Stimulated activated CD4-positive, alpha-beta T cell treated with anti-CD3 and anti-CD28 coated beads, Interleukin-4, amount 100 ng/mL, for 4 hours (primary cell): ENCODE measurements around the gene MYO9B.

Experiments used
- DNase-seq, 2 experiments: peaks; one replicate each; pipeline ENCODE4 v3.0.0-alpha.2; 2020

The MYO9B gene, protein sequence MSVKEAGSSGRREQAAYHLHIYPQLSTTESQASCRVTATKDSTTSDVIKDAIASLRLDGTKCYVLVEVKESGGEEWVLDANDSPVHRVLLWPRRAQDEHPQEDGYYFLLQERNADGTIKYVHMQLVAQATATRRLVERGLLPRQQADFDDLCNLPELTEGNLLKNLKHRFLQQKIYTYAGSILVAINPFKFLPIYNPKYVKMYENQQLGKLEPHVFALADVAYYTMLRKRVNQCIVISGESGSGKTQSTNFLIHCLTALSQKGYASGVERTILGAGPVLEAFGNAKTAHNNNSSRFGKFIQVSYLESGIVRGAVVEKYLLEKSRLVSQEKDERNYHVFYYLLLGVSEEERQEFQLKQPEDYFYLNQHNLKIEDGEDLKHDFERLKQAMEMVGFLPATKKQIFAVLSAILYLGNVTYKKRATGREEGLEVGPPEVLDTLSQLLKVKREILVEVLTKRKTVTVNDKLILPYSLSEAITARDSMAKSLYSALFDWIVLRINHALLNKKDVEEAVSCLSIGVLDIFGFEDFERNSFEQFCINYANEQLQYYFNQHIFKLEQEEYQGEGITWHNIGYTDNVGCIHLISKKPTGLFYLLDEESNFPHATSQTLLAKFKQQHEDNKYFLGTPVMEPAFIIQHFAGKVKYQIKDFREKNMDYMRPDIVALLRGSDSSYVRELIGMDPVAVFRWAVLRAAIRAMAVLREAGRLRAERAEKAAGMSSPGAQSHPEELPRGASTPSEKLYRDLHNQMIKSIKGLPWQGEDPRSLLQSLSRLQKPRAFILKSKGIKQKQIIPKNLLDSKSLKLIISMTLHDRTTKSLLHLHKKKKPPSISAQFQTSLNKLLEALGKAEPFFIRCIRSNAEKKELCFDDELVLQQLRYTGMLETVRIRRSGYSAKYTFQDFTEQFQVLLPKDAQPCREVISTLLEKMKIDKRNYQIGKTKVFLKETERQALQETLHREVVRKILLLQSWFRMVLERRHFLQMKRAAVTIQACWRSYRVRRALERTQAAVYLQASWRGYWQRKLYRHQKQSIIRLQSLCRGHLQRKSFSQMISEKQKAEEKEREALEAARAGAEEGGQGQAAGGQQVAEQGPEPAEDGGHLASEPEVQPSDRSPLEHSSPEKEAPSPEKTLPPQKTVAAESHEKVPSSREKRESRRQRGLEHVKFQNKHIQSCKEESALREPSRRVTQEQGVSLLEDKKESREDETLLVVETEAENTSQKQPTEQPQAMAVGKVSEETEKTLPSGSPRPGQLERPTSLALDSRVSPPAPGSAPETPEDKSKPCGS (N-terminal part only)

DNA sequence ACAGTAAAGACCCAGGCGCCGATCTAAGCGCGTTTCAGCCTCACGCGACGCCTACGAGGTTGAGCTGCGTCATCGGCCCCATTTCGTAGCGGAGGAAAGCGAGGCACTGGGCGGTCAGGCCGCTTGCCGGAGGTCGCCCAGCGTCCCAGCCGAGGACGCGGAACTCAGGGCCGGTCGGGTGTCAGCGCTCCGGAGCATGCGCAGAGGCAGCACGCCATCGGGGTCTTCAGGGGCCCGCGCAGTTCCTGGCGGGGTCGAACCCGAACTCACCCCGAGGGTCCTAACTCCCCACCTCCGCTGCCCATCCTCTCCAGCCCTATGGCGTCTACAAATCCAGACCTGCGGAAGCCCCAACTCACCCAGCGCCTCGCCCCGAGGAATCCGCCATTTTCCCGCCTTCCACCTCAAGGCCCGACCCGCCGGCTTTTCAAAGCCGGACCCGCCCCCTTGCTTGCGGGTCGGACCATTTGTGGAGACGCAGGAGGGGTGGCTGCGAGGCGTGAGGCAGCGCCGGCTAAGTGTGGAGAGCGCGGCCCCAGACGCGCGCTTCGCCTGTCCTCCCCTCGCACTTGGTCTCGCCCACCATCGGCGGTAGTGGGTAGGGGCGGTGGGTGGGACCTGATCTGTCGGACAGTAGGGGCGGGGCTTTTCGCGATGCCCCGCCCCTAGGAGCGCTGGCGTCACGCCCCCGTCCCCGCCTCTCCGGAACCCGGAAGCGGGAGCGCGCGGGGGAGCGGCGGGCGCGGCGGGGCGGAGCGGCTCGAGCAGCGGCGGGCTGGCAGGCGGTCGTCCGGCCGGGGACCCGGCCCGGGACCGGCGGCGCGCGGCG lies at the start of gene MYO9B, which contains the start of gene HAUS8:
MYO9B (plus strand) TSS at position 743 of the 829 bp plus-strand sequence. CDS start 25,941 bp downstream, outside the sequence.
HAUS8 (minus strand) TSS at position 418 of the 829 bp plus-strand sequence; CDS start at position 388, 30 bp downstream.
- peak; percentile 98 to 100 for DNase-seq

DNA sequence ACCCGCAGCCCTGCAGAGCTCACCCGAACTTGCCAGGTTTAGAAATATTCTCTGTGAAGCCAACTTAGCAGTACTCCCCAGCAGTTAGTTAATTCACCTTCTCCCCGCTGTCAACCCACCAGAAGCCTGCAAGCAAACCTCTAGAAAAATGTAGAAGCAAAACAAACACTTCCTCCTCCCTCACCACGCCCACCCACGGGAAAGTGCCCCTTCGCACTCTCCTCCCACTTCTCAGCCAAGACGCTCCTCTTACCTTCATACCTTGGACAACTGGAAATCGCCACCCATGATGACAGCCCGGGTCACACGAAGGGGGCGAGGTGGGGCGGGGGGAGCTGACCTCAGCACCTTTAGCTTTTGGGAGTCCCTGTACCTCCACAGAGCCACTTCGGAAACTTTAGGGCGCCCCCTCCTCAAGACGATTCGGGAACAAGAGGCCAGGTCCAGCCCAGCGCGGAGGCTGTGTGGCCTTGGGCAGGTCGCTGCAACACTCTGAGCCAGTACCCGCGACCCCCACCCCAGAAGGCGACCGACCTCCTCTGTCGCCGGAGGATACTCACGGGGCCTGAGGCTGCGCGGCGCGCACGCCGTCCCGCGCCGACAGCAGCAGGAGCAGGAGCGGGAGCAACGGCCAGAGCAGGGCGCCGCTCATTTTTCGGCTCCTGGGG lies 49.5 kb upstream of the MYO9B start:
- DNase-seq: no peak

DNA sequence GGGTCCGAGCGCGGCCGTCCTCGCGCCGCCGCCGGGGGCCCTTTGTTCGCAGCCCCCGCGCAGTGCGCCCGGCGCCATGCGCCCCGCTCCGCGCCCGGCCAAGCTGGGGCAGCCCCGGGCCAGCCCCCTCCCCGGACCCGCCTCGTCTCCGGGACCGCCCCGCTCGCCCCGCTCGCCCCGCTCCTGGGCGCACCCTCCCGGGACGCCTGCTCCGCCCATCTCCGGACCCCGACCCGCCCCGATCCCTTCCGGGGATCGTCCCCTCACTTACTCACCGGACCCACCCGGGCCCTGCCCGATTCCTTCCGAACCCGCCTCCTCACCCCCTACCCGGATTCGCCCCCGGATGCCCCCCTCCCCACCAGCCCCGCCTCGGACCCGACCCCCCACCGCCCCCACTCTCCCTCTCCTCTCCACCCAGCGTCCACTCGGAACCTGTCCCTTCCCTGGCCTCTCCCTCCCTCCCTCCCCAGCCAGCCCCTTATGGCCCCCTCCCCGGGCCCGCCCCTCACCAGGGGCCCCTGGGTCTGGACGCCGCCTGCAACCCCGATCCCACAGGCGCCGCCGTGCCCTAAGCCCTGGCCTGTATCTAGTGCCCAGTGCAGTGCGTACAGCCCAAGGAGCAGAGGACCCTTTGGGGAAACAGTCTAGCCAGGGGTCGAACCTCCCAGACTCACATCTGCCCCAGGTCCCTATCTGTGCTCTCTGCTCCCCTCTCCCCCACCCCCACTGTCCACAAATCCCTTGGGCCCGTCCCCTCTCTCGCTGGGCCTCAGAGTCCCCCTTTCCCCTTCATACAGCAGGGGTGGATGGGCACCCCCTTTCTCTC lies 48.7 kb upstream of the MYO9B start, which contains the start of gene CPAMD8:
CPAMD8 (minus strand) TSS at position 105 of the 829 bp plus-strand sequence. CDS start 168 bp downstream, outside the sequence.
- DNase-seq: no peak

DNA sequence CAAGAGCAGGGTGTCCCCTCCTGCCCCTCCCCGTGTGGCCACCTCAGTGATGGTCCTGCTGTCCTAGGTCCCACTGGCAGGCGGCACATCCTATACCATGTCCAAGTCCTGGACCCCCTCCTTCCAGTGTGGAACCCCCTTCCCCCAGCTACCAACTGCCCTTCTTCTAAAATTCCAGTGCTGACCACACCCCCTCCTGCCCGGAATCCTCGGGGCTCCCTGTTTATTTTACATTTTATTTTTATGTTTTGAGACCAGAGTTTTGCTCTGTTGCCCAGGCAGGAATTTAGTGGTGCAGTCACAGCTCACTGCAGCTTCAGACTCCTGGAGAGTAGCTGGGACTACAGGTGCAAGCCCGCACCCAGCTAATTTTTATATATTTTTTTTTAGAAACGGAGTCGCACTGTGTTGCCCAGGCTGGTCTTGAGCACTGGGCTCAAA lies 48.0 kb upstream of the MYO9B start:
- DNase-seq: no peak

DNA sequence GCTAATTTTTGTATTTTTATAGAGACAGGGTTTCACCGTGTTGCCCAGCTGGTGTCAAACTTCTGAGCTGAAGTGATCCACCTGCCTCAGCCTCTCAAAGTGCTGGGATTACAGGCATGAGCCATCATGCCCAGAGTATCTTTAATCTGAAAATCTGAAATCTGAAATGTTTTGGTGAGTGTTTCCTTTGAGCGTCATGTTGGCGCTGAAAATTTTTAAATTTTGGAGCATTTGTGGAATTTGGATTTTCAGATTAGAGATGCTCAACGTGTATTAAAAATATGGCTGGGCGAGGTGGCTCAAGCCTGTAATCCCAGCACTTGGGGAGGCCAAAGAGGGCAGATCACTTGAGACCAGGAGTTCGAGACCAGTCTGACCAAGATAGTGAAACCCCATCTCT lies 43.8 kb upstream of the MYO9B start:
- no peak for DNase-seq

DNA sequence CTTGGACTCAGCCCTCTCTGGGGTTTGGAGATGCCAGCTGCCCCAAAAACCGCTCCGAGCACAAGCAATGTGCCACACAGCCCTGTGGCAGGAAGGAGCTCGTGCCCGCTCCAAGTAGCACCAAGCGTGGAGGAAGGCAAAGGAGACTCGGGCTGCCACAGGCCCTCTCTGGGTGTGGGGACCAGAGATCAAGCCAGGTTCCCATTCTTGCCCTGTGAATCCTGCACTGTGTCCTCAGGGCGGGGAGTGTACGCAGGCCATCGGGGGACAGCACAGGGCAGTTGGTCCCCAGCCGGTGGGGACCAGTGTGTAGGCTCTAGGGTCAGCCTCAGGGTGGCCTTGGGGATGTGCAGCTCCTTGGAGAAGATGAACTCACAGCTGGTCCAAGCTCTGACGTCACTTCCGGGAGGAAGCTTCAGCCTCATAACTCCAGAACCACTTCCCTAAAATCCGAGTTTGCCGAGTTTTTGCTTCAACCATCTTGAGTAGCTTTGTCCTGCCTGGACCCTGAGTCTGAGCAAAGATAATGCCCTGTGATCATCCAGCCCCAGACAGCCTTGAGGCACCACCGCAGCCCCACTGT lies 39.6 kb upstream of the MYO9B start:
- DNase-seq: no peak

DNA sequence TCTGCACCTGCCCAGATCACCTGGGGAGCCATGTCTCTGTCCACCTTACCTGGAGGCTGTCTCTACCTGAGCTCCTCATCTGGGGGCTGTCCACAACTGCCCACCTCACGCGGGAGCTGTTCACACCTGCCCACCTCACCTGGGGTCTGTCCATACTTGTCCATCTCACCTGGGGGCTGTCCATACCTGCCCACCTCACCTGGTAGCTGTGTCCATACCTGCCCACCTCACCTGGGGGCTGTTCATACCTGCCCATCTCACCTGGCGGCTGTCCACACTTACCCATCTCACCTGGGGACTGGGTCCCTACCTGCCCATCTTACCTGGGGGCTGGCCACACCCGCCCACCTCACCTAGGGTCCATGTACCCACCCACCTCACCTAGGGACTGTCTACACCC lies 38.9 kb upstream of the MYO9B start:
- no peak for DNase-seq

DNA sequence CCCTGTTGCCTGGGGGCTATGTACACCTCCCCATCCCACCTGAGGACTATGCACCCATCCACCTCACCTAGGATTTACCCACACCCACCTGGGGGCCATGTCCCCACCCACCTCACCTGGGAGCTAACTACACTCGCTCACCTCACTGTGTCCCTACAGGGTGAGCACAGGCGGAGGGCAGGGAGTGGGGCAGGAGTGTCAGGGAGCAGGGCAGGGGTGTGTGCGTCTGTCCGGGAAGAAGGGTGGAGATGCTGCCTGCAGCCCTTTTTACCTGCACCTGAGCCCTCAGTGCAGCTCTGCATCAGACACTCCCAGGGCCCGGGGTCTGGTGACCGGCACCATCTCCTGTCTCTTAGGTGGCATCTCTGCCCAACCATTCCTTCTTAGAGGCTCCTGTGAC lies 38.4 kb upstream of the MYO9B start:
- no peak for DNase-seq

DNA sequence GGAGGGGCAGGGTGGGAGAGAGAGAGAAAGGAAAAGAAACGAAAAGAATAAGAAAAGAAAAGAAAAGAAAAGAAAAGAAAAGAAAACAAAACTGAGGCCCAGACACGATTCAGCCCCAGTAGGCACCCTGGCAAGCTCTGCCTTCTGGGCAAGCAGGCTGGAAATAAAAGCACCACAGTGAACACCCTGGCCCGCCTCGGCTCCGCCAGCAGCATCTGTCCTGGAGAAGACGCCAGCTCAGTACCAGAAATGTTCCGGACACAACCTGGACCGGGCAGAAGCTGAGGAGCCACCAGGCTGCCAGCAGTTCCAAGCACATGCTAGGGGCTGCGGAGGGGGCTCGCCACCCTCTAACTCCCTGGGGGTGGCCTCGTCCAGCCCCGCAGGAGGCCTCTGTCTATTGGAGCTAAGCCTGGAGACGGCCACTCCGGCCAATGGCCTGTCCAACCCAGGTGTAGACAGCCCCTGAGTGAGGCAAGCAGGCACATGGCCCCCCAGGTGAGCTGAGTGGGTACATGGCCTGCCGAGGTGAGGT lies 37.5 kb upstream of the MYO9B start:
- no peak for DNase-seq

DNA sequence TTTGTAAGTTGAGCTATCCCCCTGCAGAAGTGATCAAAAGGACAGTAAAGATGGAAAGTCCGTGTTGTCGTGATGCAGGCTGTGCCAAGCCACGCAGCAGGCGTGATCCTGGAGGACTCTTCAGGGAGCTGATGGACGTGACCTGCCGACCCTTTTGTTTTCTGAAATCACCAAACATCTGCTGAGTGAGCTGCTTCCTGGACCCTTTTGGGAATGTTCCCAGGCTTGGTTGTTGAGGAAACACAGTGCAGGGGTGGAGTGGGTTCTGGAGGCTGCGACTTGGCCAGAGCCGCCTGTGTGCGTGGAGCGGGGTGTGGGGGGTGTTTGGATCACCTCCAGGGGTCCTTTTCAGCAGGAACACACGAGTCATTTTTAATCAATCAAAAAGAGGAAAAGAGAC lies 33.6 kb upstream of the MYO9B start:
- DNase-seq: no peak

DNA sequence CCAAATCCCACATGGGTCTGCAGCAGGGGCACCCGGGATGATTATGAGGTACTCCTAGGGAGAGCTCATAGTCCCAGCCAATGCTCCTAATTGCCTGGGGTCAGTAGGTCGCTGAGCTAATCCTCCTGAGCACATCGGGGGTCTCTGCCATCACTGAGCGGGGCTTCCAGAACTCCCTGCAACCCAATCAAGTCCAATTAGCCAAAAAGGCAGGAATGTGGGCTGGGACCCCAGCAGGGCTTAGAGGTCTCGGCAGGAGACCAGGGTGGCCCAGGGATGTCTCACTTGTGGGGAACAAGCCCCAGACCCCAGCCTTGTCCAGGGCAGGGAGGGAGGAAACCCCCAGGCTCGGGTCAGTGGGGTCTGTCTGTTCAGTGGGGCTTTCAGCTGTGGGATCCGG lies 31.8 kb upstream of the MYO9B start:
- no peak for DNase-seq

DNA sequence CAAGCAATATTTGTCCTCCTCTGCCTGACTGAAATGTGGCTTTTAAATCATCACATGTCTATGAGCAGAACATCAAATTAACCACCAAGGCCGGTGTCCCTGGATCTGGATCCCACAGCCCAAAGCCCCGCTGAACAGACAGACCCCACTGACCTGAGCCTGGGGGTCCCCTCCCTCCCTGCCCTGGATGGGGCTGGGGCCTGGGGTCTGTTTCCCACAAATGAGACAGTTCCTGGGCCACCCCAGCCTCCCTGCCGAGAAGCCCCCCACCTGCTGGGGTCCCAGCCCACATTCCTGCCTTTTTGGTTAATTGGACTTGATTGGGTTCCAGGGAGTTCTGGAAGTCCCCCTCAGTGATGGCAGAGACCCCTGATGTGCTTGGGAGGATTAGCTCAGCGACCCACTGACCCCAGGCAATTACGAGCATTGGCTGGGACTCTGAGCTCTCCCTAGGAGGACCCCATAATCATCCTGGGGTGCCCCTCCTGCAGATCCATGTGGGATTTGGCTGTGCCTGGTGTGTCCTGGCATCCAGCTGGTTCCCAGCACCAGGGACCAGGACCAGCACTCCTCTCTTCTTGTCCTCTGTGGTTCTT lies 29.6 kb upstream of the MYO9B start:
- DNase-seq: no peak

DNA sequence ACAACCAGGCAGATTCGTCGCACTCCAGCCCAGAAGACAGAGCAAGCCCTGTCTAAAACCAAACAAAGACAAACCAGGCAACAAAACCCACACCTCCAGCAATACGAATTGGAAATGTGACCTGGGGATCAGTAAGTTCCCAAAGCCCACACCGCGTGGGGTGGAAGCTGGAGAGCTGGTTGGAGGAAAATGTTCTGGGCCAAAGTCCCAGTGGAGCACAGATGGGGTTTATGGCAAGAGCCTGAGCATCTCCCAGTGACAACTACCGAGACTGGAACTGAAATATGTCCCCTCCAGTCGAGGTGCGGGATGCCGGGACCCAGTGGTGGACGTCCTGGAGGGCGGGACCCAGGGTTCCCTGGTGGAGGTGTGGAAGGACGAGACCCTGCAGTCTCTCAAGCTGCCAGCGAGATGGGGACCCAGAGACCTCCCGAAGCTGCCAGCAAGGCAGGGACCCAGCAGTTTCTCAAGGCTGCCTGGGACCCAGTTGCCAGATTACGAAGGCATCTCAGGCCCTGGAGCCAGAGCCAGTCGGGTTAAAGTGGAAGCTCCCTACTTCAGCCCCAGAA lies 26.6 kb upstream of the MYO9B start:
- no peak for DNase-seq

DNA sequence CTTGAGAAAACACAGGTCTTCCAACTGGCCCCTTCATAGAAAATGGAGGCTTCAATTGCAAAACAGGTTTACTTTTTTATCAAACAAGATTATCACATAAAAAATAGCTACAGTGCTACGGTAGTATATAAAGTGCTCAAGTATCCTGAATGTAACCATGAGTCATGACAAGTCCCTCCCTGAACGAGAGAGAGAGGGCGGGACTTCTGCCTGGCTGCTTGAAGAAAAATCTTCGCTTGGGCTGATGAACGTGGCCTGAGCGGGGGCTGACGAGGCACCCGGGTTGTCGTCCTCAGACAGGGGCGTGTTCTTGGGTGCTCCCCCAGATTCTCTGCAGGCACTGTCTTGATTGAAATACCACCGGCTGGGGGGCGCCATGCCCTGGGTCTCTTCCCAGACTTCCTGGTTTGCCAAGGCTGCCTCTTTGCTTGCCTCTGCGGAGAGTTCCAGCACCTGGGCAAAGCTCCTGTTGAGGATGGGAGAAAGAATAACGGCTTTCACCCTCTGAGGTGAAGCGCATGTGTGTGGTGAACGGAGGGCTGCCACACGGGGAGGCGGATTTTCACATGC lies 25.8 kb upstream of the MYO9B start:
- DNase-seq: no peak

DNA sequence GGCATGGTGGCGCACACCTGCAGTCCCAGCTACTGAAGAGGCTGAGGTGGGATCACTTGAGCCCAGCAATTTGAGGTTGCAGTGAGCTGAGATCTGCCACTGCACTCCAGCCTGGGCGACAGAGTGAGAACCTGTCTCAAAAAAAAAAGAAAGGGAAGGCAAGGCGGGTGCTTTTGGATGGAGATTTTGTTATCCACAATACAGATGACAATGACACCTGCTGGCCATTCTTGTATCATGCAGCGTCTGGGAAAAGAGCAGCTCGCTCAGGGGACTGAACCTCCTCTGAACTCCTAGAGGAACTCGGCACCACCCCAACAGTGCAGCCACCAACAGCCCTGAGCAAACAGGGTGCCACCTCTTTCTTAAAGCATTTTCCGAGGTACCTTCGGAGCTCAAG lies 23.1 kb upstream of the MYO9B start:
- DNase-seq: no peak

DNA sequence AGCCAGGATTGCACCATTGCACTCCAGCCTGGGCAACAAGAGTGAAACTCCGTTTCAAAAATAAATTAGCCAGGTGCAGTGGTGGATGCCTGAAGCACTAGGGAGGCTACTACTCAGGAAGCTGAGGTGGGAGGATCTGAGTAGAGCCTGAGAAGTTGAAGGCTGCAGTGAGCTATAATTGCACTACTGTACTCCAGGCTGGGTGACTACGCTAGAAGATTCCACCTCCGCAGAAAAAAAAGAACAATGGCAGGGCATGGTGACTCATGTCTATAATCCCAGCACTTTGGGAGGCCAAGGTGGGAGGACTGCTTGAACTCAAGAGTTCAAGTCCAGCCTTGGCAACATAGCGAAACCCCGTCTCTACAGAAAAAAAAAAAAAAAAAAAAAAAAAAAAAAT lies 20.8 kb upstream of the MYO9B start:
- DNase-seq: no peak

DNA sequence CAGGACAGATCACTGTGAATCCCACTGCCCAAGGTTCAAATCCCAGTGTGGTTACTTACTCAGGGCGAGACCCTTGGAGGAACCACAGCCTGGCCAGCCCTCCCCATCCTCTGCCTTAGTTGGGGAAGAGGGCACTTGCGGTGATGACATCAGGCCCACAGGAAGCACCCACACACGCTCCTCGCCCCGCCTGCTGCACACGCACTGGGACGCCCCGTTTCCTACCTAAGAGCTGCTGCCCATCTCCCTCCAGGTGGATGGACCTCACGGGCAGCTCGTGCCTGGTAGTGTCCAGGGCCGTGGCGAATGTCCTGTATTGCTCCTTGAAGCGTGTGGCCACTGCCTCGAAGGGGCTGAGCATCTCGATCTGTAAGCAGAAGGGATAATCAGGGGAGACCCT lies 19.9 kb upstream of the MYO9B start:
- DNase-seq: no peak

DNA sequence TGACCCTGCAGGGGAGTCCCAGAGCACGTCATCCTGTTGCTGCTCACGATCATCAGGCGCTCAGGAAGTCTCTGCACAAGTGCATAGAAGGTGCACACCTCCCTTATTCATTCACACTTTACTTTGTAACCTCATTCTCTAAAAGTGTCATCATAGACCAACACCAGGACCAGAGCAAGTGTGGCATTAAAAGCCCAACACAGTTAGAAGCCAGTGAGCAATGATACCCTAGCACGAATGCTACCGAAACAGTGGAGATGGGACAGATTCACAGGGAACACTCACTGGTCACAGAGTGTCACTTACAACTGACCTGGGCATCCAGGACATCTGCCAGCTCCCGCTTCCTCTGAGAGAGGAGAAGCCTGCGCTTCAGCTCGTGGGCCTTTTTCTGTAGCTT lies 17.3 kb upstream of the MYO9B start:
- no peak for DNase-seq

DNA sequence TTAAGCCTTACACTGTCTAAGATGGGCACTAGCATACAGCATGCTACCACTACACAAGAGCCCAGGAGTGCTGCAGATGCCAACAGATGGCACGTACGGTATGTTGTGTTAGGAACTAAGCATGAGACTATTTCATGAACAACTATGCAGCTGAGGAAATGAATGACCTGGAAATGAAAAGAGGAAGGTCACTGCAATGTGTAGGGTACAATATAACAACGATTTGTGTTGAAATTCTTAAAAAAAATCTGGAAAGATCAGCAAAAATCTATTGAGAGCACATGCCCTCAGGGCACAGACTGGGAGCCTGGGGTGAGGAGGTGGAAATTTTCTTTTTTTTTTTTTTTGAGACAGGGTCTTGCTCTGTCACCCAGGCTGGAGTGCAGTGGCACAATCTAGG lies 14.8 kb upstream of the MYO9B start:
- DNase-seq: no peak
